Measurements from ENCODE around the gene HTR7.
"Not testable (repeated sequence)": the region's sequence is repeated elsewhere in the genome, so short reads cannot be mapped to it uniquely, and the experiment has no call there.

HTR7 gene

DNA sequence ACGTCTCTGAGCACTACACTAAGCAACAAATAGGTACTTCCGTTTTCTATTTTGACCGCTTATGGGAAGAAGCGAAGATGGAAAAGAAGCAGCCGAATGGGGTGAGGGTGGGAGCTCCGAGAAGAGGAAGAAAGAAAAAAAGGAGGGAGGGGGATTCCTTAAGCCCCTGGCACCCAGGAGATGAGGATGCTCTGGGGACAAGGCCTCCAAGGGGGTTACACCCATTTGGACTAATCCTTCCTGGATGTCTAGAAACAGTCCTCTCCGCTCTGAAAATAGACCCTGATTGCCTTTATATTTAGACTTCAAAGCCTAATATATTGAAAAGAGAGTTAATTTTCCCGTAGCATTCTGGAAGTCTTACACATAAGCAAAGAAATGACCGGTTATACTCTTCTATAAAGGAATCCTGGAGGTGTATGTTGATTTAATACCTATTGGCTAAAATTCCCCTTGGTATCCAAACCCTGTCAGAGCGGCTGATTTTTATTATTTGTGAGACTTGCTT, 676 bp upstream of the HTR7 start:
- no peak for DNase-seq

- DNase-seq = no peak
Observed at GRCh38 chr10:90856964-90857634, 740 bp downstream of the HTR7 start.

- DNase-seq = no peak
Observed at GRCh38 chr10:90856261-90856660, 1.6 kb downstream of the HTR7 start.

GRCh38 chr10:90855126-90855525, 2.7 kb downstream of the HTR7 start:
- DNase-seq = no peak

- DNase-seq = no peak
Observed at GRCh38 chr10:90849956-90850749, 7.7 kb downstream of the HTR7 start.

DNA sequence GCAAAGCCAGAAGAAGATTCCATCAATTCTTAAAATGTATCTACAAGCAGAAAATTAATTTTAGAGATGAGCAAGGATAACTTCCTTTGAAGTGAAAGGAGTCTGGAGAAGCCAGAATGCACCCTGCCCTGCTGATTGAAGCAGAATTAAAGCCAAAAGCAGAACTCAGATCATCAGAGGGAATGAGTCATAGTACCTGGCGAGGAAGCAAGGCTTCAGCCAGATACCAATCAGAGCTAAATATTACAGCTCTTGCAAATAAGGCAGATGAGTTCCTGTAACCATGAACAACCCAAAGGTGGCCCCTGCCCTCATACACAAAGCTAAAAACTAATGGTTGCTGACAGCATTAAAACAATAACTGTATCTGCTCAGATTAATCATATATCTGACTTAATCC, 10.4 kb downstream of the HTR7 start:
- peak in 2 of 56 donors; percentile 5 for DNase-seq

DNA sequence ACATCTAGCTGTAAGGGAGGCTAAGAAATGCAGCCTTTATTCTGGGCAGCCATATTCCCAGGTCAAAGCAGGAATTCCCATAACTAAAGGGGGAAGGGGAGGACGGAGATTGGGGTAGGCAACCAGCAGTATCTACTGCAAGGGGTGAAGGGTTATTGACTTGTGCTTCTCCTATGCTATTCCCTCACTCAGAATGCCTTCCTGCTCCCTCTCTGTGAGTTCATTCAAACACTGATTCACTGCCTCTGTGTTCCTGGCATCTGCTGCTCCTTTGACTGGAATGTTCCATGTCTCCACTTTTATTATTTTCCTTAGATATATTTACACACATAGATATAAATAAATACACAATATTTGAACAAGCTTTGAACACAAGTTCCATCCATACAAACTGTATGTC, 11.1 kb downstream of the HTR7 start:
- DNase-seq = no peak

- no peak for DNase-seq
Observed at GRCh38 chr10:90845726-90846125, 12.1 kb downstream of the HTR7 start.

DNA sequence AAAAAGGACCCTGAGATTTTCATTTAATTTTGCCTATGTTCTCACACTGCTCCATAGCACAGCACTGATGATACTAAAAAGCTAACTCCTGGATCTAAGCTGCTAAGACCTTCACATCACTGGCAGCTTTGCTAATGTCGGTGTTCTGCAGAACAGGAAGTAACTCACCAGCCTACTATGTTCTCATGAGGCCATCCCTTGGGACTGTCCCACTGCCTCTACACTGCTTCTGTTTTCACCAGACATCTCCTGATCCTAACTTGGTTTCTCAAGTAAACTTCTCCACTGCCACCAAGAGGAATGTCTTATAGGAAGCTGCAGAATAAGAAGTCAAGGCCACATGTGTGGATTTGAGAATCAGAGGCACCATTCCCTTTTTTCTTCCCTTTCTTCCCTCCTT, 15.1 kb downstream of the HTR7 start:
- DNase-seq = no peak

- DNase-seq = no peak
Observed at GRCh38 chr10:90837486-90837885, 20.4 kb downstream of the HTR7 start.

- DNase-seq = no peak
Observed at GRCh38 chr10:90834326-90834725, 23.5 kb downstream of the HTR7 start.

DNA sequence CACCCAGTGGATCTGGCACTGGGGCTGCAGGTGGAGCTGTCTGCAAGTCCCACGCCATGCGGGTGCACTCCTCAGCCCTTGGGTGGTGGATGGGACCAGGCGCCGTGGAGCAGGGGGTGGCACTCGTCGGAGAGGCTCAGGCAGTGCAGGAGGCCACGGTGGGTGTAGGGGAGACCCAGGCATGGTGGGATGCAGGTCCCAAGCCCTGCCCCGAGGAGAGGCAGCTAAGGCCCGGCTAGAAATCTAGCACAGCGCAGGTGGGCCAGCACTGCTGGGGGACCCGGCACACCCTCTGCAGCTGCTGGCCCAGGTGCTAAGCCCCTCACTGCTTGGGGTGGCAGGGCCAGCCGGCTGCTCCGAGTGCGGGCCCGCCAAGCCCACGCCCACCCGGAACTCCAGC, 25.7 kb downstream of the HTR7 start:
- no peak for DNase-seq

DNA sequence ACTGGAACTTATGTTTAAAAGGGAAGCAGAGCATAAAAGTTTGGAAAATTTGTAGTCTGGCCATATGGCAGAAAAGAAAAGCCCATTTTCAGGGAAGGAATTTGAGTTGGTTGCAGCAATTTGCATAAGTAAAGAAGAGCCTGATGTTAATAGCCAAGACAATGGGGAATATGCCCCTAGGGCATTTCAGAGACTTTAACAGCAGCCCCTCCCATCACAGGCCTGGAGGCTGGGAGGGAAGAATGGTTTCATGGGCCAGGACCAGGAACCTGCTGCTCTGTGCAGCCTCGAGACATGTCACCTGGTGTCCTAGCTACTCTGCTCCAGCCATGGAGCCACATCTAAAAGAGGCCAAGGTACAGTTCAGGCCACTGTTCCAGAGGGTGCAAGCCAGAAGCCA, 35.3 kb downstream of the HTR7 start:
- no peak for DNase-seq

- DNase-seq = not testable (repeated sequence)
Observed at GRCh38 chr10:90821864-90822263, 36.0 kb downstream of the HTR7 start.

DNA sequence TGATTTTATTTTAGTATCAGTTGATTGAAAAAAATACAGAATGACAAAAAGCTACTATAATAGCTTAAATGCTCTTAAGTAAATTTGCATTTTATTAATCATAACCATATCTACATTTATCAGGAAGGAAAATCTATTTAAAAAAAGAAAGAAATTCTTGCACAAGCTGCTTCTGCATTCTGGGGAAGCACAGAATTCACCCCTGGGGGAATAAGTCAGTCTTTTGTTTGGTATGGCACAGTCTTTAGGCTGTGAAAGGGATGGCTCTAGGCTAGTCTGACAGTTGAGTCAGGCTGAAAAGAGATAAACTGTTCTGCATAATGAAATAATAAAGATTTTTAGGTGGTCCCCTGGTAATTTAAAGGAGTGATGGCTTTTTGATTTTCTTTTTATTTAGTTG, 37.9 kb downstream of the HTR7 start:
- DNase-seq = no peak

GRCh38 chr10:90818736-90819135, 39.1 kb downstream of the HTR7 start:
- no peak for DNase-seq

DNA sequence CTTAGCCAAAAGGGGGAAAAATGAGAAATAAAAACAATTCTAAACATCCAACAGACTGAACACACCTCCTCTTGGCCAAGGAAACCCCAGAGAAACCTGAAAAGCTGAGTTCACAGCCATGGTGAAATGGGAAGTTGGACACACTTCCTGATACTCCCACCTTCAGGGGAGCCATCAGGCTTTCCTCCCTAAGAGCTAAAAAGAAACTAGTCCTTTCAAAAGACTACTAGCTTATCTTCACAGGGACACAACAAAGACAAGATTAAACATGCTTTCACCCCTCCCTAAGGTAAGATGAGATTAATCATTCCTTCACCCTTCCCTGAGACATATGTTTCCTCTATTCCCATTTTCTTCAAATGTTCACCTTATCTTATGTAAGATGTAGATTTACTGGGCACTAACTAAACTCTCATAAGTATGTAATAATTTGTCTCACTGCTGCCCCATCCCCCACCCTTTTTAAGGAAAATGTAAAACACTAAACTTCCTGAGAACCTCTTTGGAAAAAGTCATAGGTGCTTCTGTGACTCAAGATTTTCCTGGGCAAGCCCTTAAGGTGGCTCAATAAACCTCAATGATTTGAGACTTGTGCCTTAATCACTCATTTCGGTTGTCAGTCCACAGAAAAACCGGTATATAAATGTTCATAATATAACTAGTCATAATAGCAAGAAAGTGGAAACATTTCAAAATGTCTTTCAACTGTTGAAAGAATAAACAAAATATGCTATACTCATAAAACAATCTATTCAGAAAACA, 40.5 kb downstream of the HTR7 start:
- DNase-seq = no peak

GRCh38 chr10:90816466-90816865, 41.4 kb downstream of the HTR7 start:
- DNase-seq = no peak

- DNase-seq = no peak
Observed at GRCh38 chr10:90813594-90814365, 44.1 kb downstream of the HTR7 start.

GRCh38 chr10:90807106-90807505, 50.7 kb downstream of the HTR7 start:
- DNase-seq = not testable (repeated sequence)

DNA sequence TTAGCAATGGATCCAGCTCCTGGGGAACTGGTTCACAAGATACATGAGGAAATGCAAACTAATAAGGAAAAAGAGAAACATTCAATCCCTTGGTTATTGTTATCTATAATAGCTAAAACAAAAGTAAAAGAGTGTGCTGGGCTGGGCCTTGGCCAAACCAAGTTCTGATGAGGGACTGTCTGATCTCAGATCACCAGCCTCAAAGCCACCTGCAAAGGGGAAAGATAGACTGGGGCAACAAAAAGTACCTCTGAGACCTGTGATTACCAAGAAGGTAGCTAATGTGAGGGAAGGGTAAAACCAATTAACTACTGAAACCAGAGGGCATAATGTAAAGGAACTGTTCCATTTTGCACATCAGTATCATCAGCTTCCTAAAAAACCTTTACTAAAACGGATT, 51.2 kb downstream of the HTR7 start:
- DNase-seq = no peak
